Thymus (tissue), 14 donors: ENCODE results near the gene ABHD12. TPM values are rescaled to one million over a fixed set of nuclear protein-coding genes. Genes with fewer than 3 reads are reported as not detected.

Source experiments
- DNase-seq, 9 donors: peaks; one replicate each; pipeline ENCODE4 v3.0.0-alpha.2; 2013; ENCODE audit warnings: low spot score in 9 of 9, low read depth in 6 of 9, missing footprints in 1 of 9
- H3K27ac ChIP-seq, 2 donors: one replicate each; pipeline ENCODE4 v1.5.1; 2013; ENCODE audit warnings: control low read depth in 1 of 2, low read depth in 1 of 2, low read length in 1 of 2, mild to moderate bottlenecking in 1 of 2, moderate library complexity in 1 of 2
- H3K27me3 ChIP-seq, 2 donors: one replicate each; pipeline ENCODE4 v1.5.1; 2013; ENCODE audit warnings: low read length in 1 of 2; ENCODE audit not compliant: control insufficient read depth in 2 of 2, insufficient read depth in 1 of 2
- H3K36me3 ChIP-seq, 2 donors: one replicate each; pipeline ENCODE4 v1.5.1; 2013; ENCODE audit warnings: low read length in 1 of 2, mild to moderate bottlenecking in 1 of 2, moderate library complexity in 1 of 2; ENCODE audit not compliant: control insufficient read depth in 2 of 2, insufficient read depth in 2 of 2
- H3K4me1 ChIP-seq, 2 donors: one replicate each; pipeline ENCODE4 v1.5.1; 2013; ENCODE audit warnings: low read length in 2 of 2; ENCODE audit not compliant: control insufficient read depth in 2 of 2, insufficient read depth in 2 of 2
- H3K4me3 ChIP-seq, 2 donors: one replicate each; pipeline ENCODE4 v1.5.1; 2013; ENCODE audit warnings: low read length in 2 of 2, control low read depth in 1 of 2, mild to moderate bottlenecking in 1 of 2
- H3K9me3 ChIP-seq, 2 donors: one replicate each; pipeline ENCODE4 v1.5.1; 2013; ENCODE audit warnings: low read length in 1 of 2, mild to moderate bottlenecking in 1 of 2; ENCODE audit not compliant: control insufficient read depth in 2 of 2, insufficient read depth in 1 of 2
- WGBS: extraction: QIAGEN DNeasy Blood & Tissue Kit; methylation state at CpG from one replicate; pipeline ENCODE4 v1.1.7; 2013; 5-methylcytosine and 5-hydroxymethylcytosine counted together
- long read RNA-seq, 10 donors: transcript quantifications; one replicate each; lab custom pipeline, GENCODE V29; 2026
- polyA plus RNA-seq: library from polyadenylated mRNA; stranded (reverse); fragments of 200-250 nt; gene quantifications from one replicate; pipeline ENCODE4 v1.2.3, GENCODE V29; 2013
- total RNA-seq: library from RNA; stranded (reverse); fragments of 120-200 nt; gene quantifications from one replicate; pipeline ENCODE4 v1.2.4, GENCODE V29; 2013
- donor health status: healthy.

ABHD12 gene
- total RNA-seq (16.5 TPM), polyA plus RNA-seq (28.8 TPM)
- long read RNA-seq, donor 1, result 0 reads
- long read RNA-seq, donor 2, transcript ABHD12-201 (13 exons, 2,117 nt), result major isoform, 14 of 55 reads
- long read RNA-seq, donor 2, partial matches to known transcripts, result 41 of 55 reads
- long read RNA-seq, donor 2, other reads (novel, unspliced or antisense), result 0 of 55 reads
- long read RNA-seq, donor 3, transcript ABHD12-201 (13 exons, 2,117 nt), result major isoform, 5 of 5 reads
- long read RNA-seq, donor 3, partial matches to known transcripts, result 0 of 5 reads
- long read RNA-seq, donor 3, other reads (novel, unspliced or antisense), result 0 of 5 reads
- long read RNA-seq, donor 4, partial matches to known transcripts, result 0 of 4 reads
- long read RNA-seq, donor 4, other reads (novel, unspliced or antisense), result 0 of 4 reads
- long read RNA-seq, donor 5, transcript ABHD12-201 (13 exons, 2,117 nt), result major isoform, 7 of 7 reads
- long read RNA-seq, donor 5, partial matches to known transcripts, result 0 of 7 reads
- long read RNA-seq, donor 5, other reads (novel, unspliced or antisense), result 0 of 7 reads
- long read RNA-seq, donor 6, transcript ABHD12-201 (13 exons, 2,117 nt), result major isoform, 11 of 11 reads
- long read RNA-seq, donor 6, partial matches to known transcripts, result 0 of 11 reads
- long read RNA-seq, donor 6, other reads (novel, unspliced or antisense), result 0 of 11 reads
- long read RNA-seq, donor 7, transcript ABHD12-201 (13 exons, 2,117 nt), result major isoform, 6 of 6 reads
- long read RNA-seq, donor 7, partial matches to known transcripts, result 0 of 6 reads
- long read RNA-seq, donor 7, other reads (novel, unspliced or antisense), result 0 of 6 reads
- long read RNA-seq, donor 8, partial matches to known transcripts, result 0 of 4 reads
- long read RNA-seq, donor 8, other reads (novel, unspliced or antisense), result 0 of 4 reads
- long read RNA-seq, donor 9, partial matches to known transcripts, result 0 of 4 reads
- long read RNA-seq, donor 9, other reads (novel, unspliced or antisense), result 0 of 4 reads
- long read RNA-seq, donor 10, transcript ABHD12-201 (13 exons, 2,117 nt), result major isoform, 6 of 6 reads
- long read RNA-seq, donor 10, partial matches to known transcripts, result 0 of 6 reads
- long read RNA-seq, donor 10, other reads (novel, unspliced or antisense), result 0 of 6 reads

GRCh38 chr20:25390538-25391528 is at the start of gene ABHD12:
TSS of gene ABHD12 (minus strand) at chr20:25390835. CDS start at chr20:25390703, 132 bp downstream.
- Histone ChIP-seq H3K4me1 (peaks cover 13 to 23% of the 10 kb centered on the region in 2 donors), H3K4me3 (peak within 1 kb of the TSS; percentile 75 to 87), H3K9me3 (no peaks in the 10 kb centered on the region), H3K27me3 (peaks cover 0 to 3% of the 10 kb centered on the region in 2 donors), H3K36me3 (no peaks in the 10 kb centered on the region), H3K27ac (peak within 1 kb of the TSS; percentile 88 to 96)
- WGBS, result under 1% methylated on average over 91 of the region's 91 CpGs
- peak; percentile 73 to 97 (median 89) for DNase-seq

GRCh38 chr20:25439328-25439727 is 48.7 kb upstream of the ABHD12 start:
- Histone ChIP-seq H3K27me3 (no peaks in the 10 kb centered on the region), H3K9me3 (no peaks in the 10 kb centered on the region), H3K4me1 (no peaks in the 10 kb centered on the region), H3K27ac (no peak overlapping the region), H3K4me3 (no peak overlapping the region), H3K36me3 (peaks cover 7 to 8% of the 10 kb centered on the region in 2 donors)
- DNase-seq, result no peak
- WGBS, result 44% methylated on average over 3 of the region's 3 CpGs

- H3K27me3 ChIP-seq, result no peaks in the 10 kb centered on the region
- no peaks in the 10 kb centered on the region for H3K4me1 ChIP-seq
- no peak overlapping the region for H3K27ac ChIP-seq
- no peak for DNase-seq
- H3K4me3 ChIP-seq, result no peak overlapping the region
- H3K9me3 ChIP-seq, result no peaks in the 10 kb centered on the region
- 94% methylated on average over 4 of the region's 4 CpGs for WGBS
- H3K36me3 ChIP-seq, result peaks cover 7 to 8% of the 10 kb centered on the region in 2 donors
These were observed 46.5 kb upstream of the ABHD12 start for GRCh38 chr20:25437153-25437581.

- WGBS, result 98% methylated on average over 3 of the region's 3 CpGs
- H3K27me3 ChIP-seq, result no peaks in the 10 kb centered on the region
- DNase-seq, result no peak
- no peaks in the 10 kb centered on the region for H3K4me1 ChIP-seq
- H3K4me3 ChIP-seq, result no peak overlapping the region
- no peaks in the 10 kb centered on the region for H3K9me3 ChIP-seq
- H3K36me3 ChIP-seq, result peaks cover 3 to 5% of the 10 kb centered on the region in 2 donors
- no peak overlapping the region for H3K27ac ChIP-seq
These were observed 33.9 kb upstream of the ABHD12 start for GRCh38 chr20:25424536-25424935.

- no peak overlapping the region for H3K27ac ChIP-seq
- H3K4me3 ChIP-seq, result no peak overlapping the region
- no peaks in the 10 kb centered on the region for H3K9me3 ChIP-seq
- no peaks in the 10 kb centered on the region for H3K4me1 ChIP-seq
- no peak for DNase-seq
- H3K27me3 ChIP-seq, result no peaks in the 10 kb centered on the region
- peaks cover 11% of the 10 kb centered on the region in 2 donors for H3K36me3 ChIP-seq
- 96% methylated on average over 4 of the region's 4 CpGs for WGBS
These were observed 31.4 kb upstream of the ABHD12 start for GRCh38 chr20:25422032-25422431.

- H3K9me3 ChIP-seq, result no peaks in the 10 kb centered on the region
- no peak for DNase-seq
- H3K27ac ChIP-seq, result no peak overlapping the region
- H3K27me3 ChIP-seq, result no peaks in the 10 kb centered on the region
- no peak overlapping the region for H3K4me3 ChIP-seq
- no peaks in the 10 kb centered on the region for H3K4me1 ChIP-seq
- H3K36me3 ChIP-seq, result peaks cover 6 to 11% of the 10 kb centered on the region in 2 donors
These were observed 30.5 kb upstream of the ABHD12 start for GRCh38 chr20:25421102-25421501.

GRCh38 chr20:25418776-25419175 is 28.1 kb upstream of the ABHD12 start:
- Histone ChIP-seq H3K4me3 (no peak overlapping the region), H3K27me3 (no peaks in the 10 kb centered on the region), H3K36me3 (peaks cover 6 to 8% of the 10 kb centered on the region in 2 donors), H3K4me1 (no peaks in the 10 kb centered on the region), H3K27ac (no peak overlapping the region), H3K9me3 (no peaks in the 10 kb centered on the region)
- DNase-seq, result no peak
- 96% methylated on average over 1 of the region's 1 CpG for WGBS

- Histone ChIP-seq H3K27me3 (no peaks in the 10 kb centered on the region), H3K36me3 (peaks cover 3 to 4% of the 10 kb centered on the region in 2 donors), H3K4me3 (peak overlapping the region in 1 of 2 donors; percentile 74), H3K27ac (no peak overlapping the region), H3K4me1 (peaks cover 7 to 13% of the 10 kb centered on the region in 2 donors), H3K9me3 (no peaks in the 10 kb centered on the region)
- DNase-seq, result no peak
- WGBS, result 97% methylated on average over 5 of the region's 5 CpGs
These were observed 18.3 kb upstream of the ABHD12 start for GRCh38 chr20:25408890-25409289.
